RWPE2 (cell line): ENCODE results near the gene RORB.

Experiments used
- ATAC-seq: fragments of 200-7000 bp; cut with Tn5 transposase; 3 replicates; pipeline ENCODE4 v1.9.1; 2021; ENCODE audit warnings: low read depth
- DNase-seq: peaks from one replicate; pipeline ENCODE4 v3.0.0-alpha.2; 2020; ENCODE audit warnings: low spot score
- H3K27ac ChIP-seq: fragments of 450-650 bp; 2 replicates; pipeline ENCODE4 v1.5.1; 2017; ENCODE audit warnings: mild to moderate bottlenecking; ENCODE audit not compliant: poor library complexity, severe bottlenecking
- H3K27me3 ChIP-seq: fragments of 250-450 bp; sonication (Bioruptor Pico); 2 replicates; pipeline ENCODE4 v1.5.1; 2021; ENCODE audit warnings: mild to moderate bottlenecking, moderate library complexity; ENCODE audit not compliant: insufficient read depth, poor library complexity, severe bottlenecking
- H3K36me3 ChIP-seq: fragments of 250-450 bp; sonication (Bioruptor Pico); 2 replicates; pipeline ENCODE4 v1.5.1; 2020; ENCODE audit warnings: low read depth, mild to moderate bottlenecking, moderate library complexity
- H3K4me1 ChIP-seq: fragments of 250-450 bp; sonication (Bioruptor Pico); 2 replicates; pipeline ENCODE4 v1.5.1; 2021; ENCODE audit warnings: mild to moderate bottlenecking, moderate library complexity; ENCODE audit not compliant: insufficient read depth, poor library complexity, severe bottlenecking
- H3K4me3 ChIP-seq: fragments of 250-450 bp; sonication (Bioruptor Pico); 2 replicates; pipeline ENCODE4 v1.5.1; 2021; ENCODE audit warnings: mild to moderate bottlenecking, moderate library complexity; ENCODE audit not compliant: severe bottlenecking
- H3K9me3 ChIP-seq: fragments of 250-450 bp; sonication (Bioruptor Pico); 2 replicates; pipeline ENCODE4 v1.5.1; 2021; ENCODE audit warnings: mild to moderate bottlenecking, moderate library complexity; ENCODE audit not compliant: severe bottlenecking
- TF ChIP-seq, protein P1 (sequence below): fragments of 450-650 bp; IDR thresholded peaks from one replicate; pipeline ENCODE4 v1.5.1; 2017; ENCODE audit warnings: mild to moderate bottlenecking, moderate library complexity; ENCODE audit not compliant: poor library complexity, severe bottlenecking

RORB gene

DNA sequence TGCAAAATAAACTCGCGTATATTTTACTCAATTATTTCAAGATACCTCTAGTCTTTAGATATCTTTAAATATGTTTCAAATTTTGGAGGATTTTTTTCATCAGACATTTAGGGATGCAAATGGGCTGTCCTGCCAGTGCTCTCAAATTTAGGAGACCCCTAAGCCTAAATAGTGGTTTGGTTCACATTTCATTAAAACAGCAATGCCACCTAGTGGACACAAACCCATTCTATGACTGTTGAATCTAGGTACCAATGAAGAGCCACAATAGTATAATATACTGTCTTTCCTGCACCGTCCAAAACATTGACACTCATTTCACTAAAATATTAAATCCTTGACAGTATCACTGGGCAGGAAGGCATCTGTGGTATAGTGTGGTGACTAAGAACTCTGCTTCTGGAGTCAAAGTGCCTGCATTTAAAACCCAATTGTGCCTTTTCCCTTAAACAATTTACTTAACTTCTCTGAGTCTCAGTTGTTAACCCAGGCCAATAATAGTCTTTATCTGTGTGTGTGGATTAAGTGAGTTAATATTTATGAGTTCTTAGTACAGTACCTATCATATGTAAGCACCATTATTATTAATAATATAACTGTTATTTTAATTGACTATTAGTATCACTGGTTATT is 148.0 kb downstream of the RORB start:
- ATAC-seq = peak; percentile 70

DNA sequence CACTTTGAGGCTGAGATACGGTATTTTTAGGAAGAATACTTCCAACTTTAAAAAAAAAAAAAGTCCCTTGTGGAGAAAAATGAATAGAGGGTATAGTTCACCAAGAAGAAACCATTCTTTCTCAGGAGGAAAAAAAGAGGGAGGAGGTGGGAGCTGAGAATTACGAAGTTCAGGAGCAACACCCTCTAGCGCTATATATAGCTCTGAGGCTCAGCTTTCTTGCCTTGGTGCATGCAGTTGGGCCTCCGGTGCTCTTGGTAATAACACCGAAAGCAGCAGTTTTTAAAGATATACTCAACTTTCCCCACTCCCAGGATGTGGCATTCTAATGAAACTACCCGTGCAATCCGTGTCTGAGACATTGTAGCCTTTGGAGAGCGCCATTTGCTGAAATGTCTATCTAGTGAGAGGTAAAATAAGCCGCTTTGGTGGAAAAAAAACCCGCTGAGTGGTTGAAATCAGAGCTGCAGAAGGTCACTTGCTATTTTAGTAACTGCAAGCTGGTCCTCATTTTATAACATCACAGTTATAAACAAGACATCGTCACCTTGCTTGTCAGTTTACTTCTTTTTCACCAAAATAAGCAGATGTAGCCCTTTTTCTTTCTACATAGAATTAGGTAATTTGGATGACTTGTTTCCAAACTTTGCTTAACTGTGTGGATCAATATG is 156.4 kb downstream of the RORB start:
- Histone ChIP-seq H3K27ac (no peak overlapping the region), H3K27me3 (peaks cover 5% of the 10 kb centered on the region), H3K36me3 (no peaks in the 10 kb centered on the region), H3K4me1 (no peaks in the 10 kb centered on the region), H3K4me3 (no peak overlapping the region), H3K9me3 (no peaks in the 10 kb centered on the region)
- DNase-seq (no peak), ATAC-seq (no peak)
- TF ChIP-seq, protein P1, sequence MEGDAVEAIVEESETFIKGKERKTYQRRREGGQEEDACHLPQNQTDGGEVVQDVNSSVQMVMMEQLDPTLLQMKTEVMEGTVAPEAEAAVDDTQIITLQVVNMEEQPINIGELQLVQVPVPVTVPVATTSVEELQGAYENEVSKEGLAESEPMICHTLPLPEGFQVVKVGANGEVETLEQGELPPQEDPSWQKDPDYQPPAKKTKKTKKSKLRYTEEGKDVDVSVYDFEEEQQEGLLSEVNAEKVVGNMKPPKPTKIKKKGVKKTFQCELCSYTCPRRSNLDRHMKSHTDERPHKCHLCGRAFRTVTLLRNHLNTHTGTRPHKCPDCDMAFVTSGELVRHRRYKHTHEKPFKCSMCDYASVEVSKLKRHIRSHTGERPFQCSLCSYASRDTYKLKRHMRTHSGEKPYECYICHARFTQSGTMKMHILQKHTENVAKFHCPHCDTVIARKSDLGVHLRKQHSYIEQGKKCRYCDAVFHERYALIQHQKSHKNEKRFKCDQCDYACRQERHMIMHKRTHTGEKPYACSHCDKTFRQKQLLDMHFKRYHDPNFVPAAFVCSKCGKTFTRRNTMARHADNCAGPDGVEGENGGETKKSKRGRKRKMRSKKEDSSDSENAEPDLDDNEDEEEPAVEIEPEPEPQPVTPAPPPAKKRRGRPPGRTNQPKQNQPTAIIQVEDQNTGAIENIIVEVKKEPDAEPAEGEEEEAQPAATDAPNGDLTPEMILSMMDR = no peak

More for the DNA sequence above, 148.0 kb downstream of the RORB start:
- no peak for DNase-seq
- H3K4me3 ChIP-seq = no peak overlapping the region
- TF ChIP-seq, protein P1 = peak; percentile 75
- H3K4me1 ChIP-seq = no peaks in the 10 kb centered on the region
- H3K27me3 ChIP-seq = peaks cover 3% of the 10 kb centered on the region
- no peaks in the 10 kb centered on the region for H3K9me3 ChIP-seq
- no peak overlapping the region for H3K27ac ChIP-seq
- H3K36me3 ChIP-seq = no peaks in the 10 kb centered on the region

DNA sequence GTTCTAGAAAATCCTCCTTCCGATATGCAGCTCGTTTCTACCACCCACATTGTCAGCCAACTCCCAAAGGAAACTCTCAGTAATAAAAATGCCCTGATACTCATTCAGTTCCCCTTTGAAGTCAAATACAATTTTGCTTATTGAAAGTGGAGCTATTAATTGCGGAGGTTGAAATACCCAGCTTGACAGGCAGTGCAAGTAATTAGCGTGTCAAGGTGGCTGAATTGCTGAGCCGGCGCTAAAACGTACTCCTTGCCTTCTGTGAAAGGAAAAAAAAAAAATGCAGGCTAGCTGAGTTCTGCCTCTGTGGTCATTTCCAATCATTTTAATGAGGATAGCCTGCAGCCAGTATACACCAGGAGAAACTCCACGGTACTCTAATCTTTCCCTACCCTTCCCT is 165.5 kb downstream of the RORB start:
- H3K9me3 ChIP-seq = no peaks in the 10 kb centered on the region
- H3K36me3 ChIP-seq = no peaks in the 10 kb centered on the region
- DNase-seq (no peak), ATAC-seq (no peak)
- TF ChIP-seq, protein P1 = no peak
- no peaks in the 10 kb centered on the region for H3K4me1 ChIP-seq
- H3K27ac ChIP-seq = no peak overlapping the region
- H3K27me3 ChIP-seq = no peaks in the 10 kb centered on the region
- H3K4me3 ChIP-seq = no peak overlapping the region

DNA sequence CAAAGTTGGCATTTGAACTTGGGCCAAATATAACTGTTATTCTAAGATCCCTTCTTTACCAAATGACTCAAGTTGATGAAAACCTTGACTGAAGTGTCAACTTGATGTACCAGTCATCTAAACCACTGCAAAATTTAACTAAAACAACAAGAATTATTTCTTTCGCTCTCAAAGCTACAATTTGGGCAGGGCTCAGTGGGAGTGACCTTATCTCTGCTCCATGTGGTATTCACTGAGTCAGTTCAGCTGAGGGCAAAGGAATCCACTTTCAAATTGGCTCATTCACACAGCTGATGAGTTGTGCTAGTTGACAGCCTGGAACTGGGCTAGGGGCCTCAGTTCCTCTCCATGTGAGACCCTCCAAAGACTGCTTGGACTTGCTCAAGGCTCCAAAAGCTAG is 166.3 kb downstream of the RORB start:
- Histone ChIP-seq H3K9me3 (no peaks in the 10 kb centered on the region), H3K36me3 (no peaks in the 10 kb centered on the region), H3K27ac (no peak overlapping the region), H3K4me3 (no peak overlapping the region), H3K4me1 (no peaks in the 10 kb centered on the region), H3K27me3 (no peaks in the 10 kb centered on the region)
- DNase-seq (no peak), ATAC-seq (no peak)
- TF ChIP-seq, protein P1 = no peak

DNA sequence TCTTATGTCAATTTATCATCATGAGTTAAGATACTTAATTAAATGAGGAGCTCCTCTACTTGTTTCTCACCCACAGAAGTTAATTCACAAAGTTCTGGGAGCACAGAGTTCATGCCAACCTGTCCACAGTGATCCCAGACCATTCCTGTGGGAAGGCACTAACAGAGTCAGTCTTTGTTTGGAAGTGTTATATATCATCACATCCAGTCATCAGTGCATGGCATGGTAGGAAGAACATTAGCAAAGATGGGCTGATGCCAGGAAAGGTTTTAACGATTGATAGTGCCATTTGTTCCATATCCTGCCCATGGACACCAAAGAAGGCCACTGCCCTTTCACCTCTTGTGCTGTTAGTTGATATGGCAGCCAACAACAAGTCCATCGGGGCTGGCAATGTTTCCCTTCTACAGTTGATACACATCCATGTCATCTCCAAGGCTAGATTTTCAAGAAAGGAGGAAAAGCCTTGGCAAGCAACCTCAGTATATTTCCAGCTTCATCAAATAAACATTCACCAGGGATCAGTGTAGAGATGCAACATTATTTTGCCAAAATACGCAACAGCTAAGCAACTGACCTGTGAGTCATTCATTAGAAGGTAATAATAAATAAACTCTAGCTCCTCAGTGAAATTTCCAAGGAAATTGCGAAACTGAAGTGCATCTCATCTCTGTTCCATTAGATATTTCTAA is 169.6 kb downstream of the RORB start:
- H3K4me3 ChIP-seq = no peak overlapping the region
- no peaks in the 10 kb centered on the region for H3K4me1 ChIP-seq
- ATAC-seq (no peak), DNase-seq (no peak)
- H3K36me3 ChIP-seq = no peaks in the 10 kb centered on the region
- no peak overlapping the region for H3K27ac ChIP-seq
- H3K27me3 ChIP-seq = no peaks in the 10 kb centered on the region
- TF ChIP-seq, protein P1 = no peak
- no peaks in the 10 kb centered on the region for H3K9me3 ChIP-seq
